GM23338 (cell line): ENCODE data around the gene WASHC2C. TPM values are rescaled to one million over a fixed set of nuclear protein-coding genes. Genes with fewer than 3 reads are reported as not detected.

Source experiments
- ATAC-seq: fragments of 200-7000 bp; cut with Tn5 transposase; 3 replicates; pipeline ENCODE4 v1.9.1; 2020
- DNase-seq: peaks from one replicate; pipeline ENCODE4 v3.0.0-alpha.2; 2015; ENCODE audit warnings: low spot score
- H2AFZ ChIP-seq: fragments of 200-600 bp; sonication (generic); 2 replicates; pipeline ENCODE4 v1.8.0; 2016; ENCODE audit warnings: antibody characterized with exemption, mild to moderate bottlenecking, moderate library complexity
- H3F3A ChIP-seq: fragments of 200-600 bp; sonication (generic); replicated peaks from 2 replicates; pipeline ENCODE4 v1.8.0; 2017; ENCODE audit warnings: antibody characterized with exemption, mixed run types, low read depth
- H3K27ac ChIP-seq: fragments of 200-600 bp; sonication (generic); 2 replicates; pipeline ENCODE4 v1.6.1; 2016; ENCODE audit warnings: low read depth
- H3K27me3 ChIP-seq: fragments of 200-600 bp; sonication (generic); 2 replicates; pipeline ENCODE4 v1.8.0; 2016; ENCODE audit warnings: mild to moderate bottlenecking, mixed run types, moderate library complexity; ENCODE audit not compliant: insufficient read depth
- H3K36me3 ChIP-seq: fragments of 200-600 bp; sonication (generic); 2 replicates; pipeline ENCODE4 v1.8.0; 2016; ENCODE audit warnings: mild to moderate bottlenecking; ENCODE audit not compliant: insufficient read depth
- H3K4me1 ChIP-seq: fragments of 200-600 bp; sonication (generic); 2 replicates; pipeline ENCODE4 v1.8.0; 2016; ENCODE audit warnings: mild to moderate bottlenecking, moderate library complexity; ENCODE audit not compliant: insufficient read depth
- H3K4me2 ChIP-seq: fragments of 200-600 bp; sonication (generic); 2 replicates; pipeline ENCODE4 v1.7.1; 2017; ENCODE audit warnings: mixed run types
- H3K4me3 ChIP-seq: fragments of 200-600 bp; sonication (generic); 2 replicates; pipeline ENCODE4 v1.6.1; 2016; ENCODE audit warnings: mixed run types
- H3K79me2 ChIP-seq: fragments of 200-600 bp; sonication (generic); replicated peaks from 2 replicates; pipeline ENCODE4 v1.8.0; 2017; ENCODE audit warnings: mild to moderate bottlenecking; ENCODE audit not compliant: insufficient read depth
- H3K9me2 ChIP-seq: fragments of 200-600 bp; sonication (generic); 2 replicates; pipeline ENCODE4 v1.8.0; 2017; ENCODE audit not compliant: insufficient read depth
- H4K20me1 ChIP-seq: fragments of 200-600 bp; sonication (generic); replicated peaks from 2 replicates; pipeline ENCODE4 v1.8.0; 2017; ENCODE audit warnings: mild to moderate bottlenecking; ENCODE audit not compliant: insufficient read depth
- H3K27ac Mint-ChIP-seq: 2 replicates; pipeline ENCODE4 v1.8.0; 2020; ENCODE audit warnings: inconsistent platforms, mild to moderate bottlenecking, moderate library complexity, mixed read lengths
- H3K27me3 Mint-ChIP-seq: 3 replicates; pipeline ENCODE4 v1.8.0; 2022; ENCODE audit warnings: low read depth, mild to moderate bottlenecking, moderate library complexity, mixed read lengths, inconsistent platforms; ENCODE audit not compliant: insufficient read depth, poor library complexity
- H3K36me3 Mint-ChIP-seq: 3 replicates; pipeline ENCODE4 v1.8.0; 2021; ENCODE audit warnings: low read depth, mild to moderate bottlenecking, inconsistent platforms, moderate library complexity, mixed read lengths
- H3K4me1 Mint-ChIP-seq: 3 replicates; pipeline ENCODE4 v1.8.0; 2020; ENCODE audit warnings: mild to moderate bottlenecking, inconsistent platforms, mixed read lengths
- H3K4me3 Mint-ChIP-seq: 3 replicates; pipeline ENCODE4 v1.8.0; 2021; ENCODE audit warnings: moderate library complexity, mild to moderate bottlenecking, inconsistent platforms, mixed read lengths
- H3K9me3 Mint-ChIP-seq: 3 replicates; pipeline ENCODE4 v1.8.0; 2020; ENCODE audit warnings: moderate library complexity, mild to moderate bottlenecking, inconsistent platforms, mixed read lengths
- CREB1 ChIP-seq: fragments of 250-450 bp; sonication (Bioruptor Pico); IDR thresholded peaks from 2 replicates; pipeline ENCODE4 v1.5.0; 2020; ENCODE audit warnings: low read depth, mild to moderate bottlenecking, moderate library complexity
- NANOG ChIP-seq: IDR thresholded peaks from 2 replicates; pipeline ENCODE4 v1.6.1; 2016; ENCODE audit warnings: antibody characterized with exemption, borderline replicate concordance
- POLR2AphosphoS5 ChIP-seq: IDR thresholded peaks from 2 replicates; pipeline ENCODE4 v1.6.1; 2016; ENCODE audit warnings: antibody characterized with exemption, low read depth
- STAT1 ChIP-seq: IDR thresholded peaks from one replicate; pipeline ENCODE4 v1.6.1; 2016; ENCODE audit warnings: antibody characterized with exemption; ENCODE audit not compliant: unreplicated experiment
- ZNF114 ChIP-seq: fragments of 250-450 bp; sonication (Bioruptor Pico); IDR thresholded peaks from 2 replicates; pipeline ENCODE4 v1.5.0; 2020; ENCODE audit warnings: mild to moderate bottlenecking, moderate library complexity
- ZNF331 ChIP-seq: fragments of 250-450 bp; sonication (Bioruptor Pico); IDR thresholded peaks from 2 replicates; pipeline ENCODE4 v1.5.0; 2020; ENCODE audit warnings: low read depth, mild to moderate bottlenecking, moderate library complexity
- polyA plus RNA-seq: library from polyadenylated mRNA; unstranded; fragments of >200 nt; fragmentation: Nextera tagmentation; extraction: Ambion mirVana; gene quantifications from 2 replicates; pipeline ENCODE4 v1.2.1, GENCODE V29; 2016
- total RNA-seq: library from RNA; depleted of rRNA; stranded (reverse); fragments of >200 nt; shearing (Covaris generic); gene quantifications from 2 replicates; pipeline ENCODE4 v1.2.3, GENCODE V29; 2014
- TF ChIP-seq, protein P1 (sequence below), 2 experiments: fragments of 200-600 bp in 1 of 2; sonication (generic) in 1 of 2; conservative IDR thresholded peaks; 2 replicates each; pipeline versions ENCODE4 v1.5.1 to v1.6.1; 2016 to 2017; ENCODE audit warnings: antibody characterized with exemption in 2 of 2, low read depth in 2 of 2, mild to moderate bottlenecking in 2 of 2, moderate library complexity in 1 of 2
- TF ChIP-seq, protein P2 (sequence below): IDR thresholded peaks from one replicate; pipeline ENCODE4 v1.6.1; 2018; ENCODE audit warnings: antibody characterized with exemption; ENCODE audit not compliant: unreplicated experiment
- TF ChIP-seq, protein P3 (sequence below): IDR thresholded peaks from 2 replicates; pipeline ENCODE4 v1.6.1; 2016; ENCODE audit warnings: antibody characterized with exemption
- TF ChIP-seq, protein P4 (sequence below): fragments of 250-450 bp; sonication (Bioruptor Pico); IDR thresholded peaks from 2 replicates; pipeline ENCODE4 v1.5.0; 2020; ENCODE audit warnings: mild to moderate bottlenecking, moderate library complexity

The WASHC2C gene
- total and polyA plus RNA-seq, 2 experiments from 2014 or later = 16.2 to 25.2 TPM

DNA sequence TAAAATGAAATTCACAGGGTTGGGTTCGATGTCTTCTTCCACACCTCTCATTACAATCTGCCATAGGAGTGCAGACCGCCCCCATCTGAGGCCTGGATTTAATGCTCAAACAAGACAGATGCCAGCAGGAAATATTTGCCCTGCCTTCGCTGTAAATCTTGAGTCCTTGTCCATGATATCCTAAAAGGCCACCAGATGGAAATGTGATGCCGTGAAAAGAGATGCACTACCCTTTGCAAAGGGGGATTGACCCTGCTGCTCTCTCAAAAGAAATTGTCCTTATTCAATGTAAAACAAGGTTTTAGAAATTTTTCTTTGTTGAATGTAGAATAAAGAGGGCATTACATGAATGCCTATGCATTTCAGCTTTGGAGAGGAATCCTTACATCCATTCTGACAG lies 82.8 kb downstream of the WASHC2C start:
- H4K20me1 ChIP-seq = no peaks in the 10 kb centered on the region
- peak; percentile 21 for DNase-seq
- Mint-ChIP-seq H3K36me3 (no peaks in the 10 kb centered on the region), H3K4me3 (no peak overlapping the region), H3K27me3 (no peaks in the 10 kb centered on the region), H3K4me1 (peaks cover 9% of the 10 kb centered on the region), H3K9me3 (no peaks in the 10 kb centered on the region), H3K27ac (no peak overlapping the region)
- H3K4me1 ChIP-seq = no peaks in the 10 kb centered on the region
- no peak overlapping the region for H3K27ac ChIP-seq
- no peak overlapping the region for H3K4me2 ChIP-seq
- H3K79me2 ChIP-seq = no peaks in the 10 kb centered on the region
- no peaks in the 10 kb centered on the region for H3K36me3 ChIP-seq
- no peak overlapping the region for H3K4me3 ChIP-seq
- no peak for ATAC-seq
- H2AFZ ChIP-seq = peak overlapping the region; percentile 43; the same call in 1 of the 2 replicates
- no peaks in the 10 kb centered on the region for H3K9me2 ChIP-seq
- no peaks in the 10 kb centered on the region for H3F3A ChIP-seq
- no peaks in the 10 kb centered on the region for H3K27me3 ChIP-seq
- no peak for TF ChIP-seq CREB1 (CRISPR knock-in tag)
- TF ChIP-seq, protein P1, sequence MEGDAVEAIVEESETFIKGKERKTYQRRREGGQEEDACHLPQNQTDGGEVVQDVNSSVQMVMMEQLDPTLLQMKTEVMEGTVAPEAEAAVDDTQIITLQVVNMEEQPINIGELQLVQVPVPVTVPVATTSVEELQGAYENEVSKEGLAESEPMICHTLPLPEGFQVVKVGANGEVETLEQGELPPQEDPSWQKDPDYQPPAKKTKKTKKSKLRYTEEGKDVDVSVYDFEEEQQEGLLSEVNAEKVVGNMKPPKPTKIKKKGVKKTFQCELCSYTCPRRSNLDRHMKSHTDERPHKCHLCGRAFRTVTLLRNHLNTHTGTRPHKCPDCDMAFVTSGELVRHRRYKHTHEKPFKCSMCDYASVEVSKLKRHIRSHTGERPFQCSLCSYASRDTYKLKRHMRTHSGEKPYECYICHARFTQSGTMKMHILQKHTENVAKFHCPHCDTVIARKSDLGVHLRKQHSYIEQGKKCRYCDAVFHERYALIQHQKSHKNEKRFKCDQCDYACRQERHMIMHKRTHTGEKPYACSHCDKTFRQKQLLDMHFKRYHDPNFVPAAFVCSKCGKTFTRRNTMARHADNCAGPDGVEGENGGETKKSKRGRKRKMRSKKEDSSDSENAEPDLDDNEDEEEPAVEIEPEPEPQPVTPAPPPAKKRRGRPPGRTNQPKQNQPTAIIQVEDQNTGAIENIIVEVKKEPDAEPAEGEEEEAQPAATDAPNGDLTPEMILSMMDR (conservative IDR thresholded peaks at IDR 0.05; ENCODE audit: low read depth in 2 of 2) = peak in 1 of 2 experiments; percentile 36; a peak in 3 of 4 replicates

DNA sequence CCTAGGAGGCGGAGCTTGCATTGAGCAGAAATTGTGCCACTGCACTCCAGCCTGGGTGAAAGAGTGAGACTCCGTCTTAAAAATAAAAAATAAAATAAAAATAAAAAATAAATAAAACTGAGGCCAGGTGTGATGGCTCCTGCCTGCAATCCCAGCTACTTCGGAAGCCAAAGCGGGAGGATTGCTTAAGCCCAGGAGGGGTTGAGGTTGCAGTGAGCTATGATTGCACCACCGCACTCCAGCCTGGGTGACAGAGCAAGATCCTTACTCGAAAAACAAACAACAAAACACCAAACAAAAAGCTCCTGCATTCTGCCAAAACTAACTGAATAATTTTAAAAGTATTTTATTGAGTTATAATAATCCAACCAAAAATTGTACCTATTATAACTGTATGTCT lies 84.0 kb downstream of the WASHC2C start:
- Histone ChIP-seq H3K4me1 (no peaks in the 10 kb centered on the region), H2AFZ (no peak overlapping the region), H3K27me3 (no peaks in the 10 kb centered on the region), H3K9me2 (no peaks in the 10 kb centered on the region), H3K4me2 (no peak overlapping the region), H4K20me1 (no peaks in the 10 kb centered on the region), H3K79me2 (no peaks in the 10 kb centered on the region), H3F3A (no peaks in the 10 kb centered on the region), H3K4me3 (no peak overlapping the region), H3K36me3 (no peaks in the 10 kb centered on the region), H3K27ac (no peak overlapping the region)
- H3K36me3 Mint-ChIP-seq = no peaks in the 10 kb centered on the region
- DNase-seq (no peak), ATAC-seq (no peak)
- H3K9me3 Mint-ChIP-seq = no peaks in the 10 kb centered on the region; the same call in 2 of the 3 replicates
- H3K4me3 Mint-ChIP-seq = no peak overlapping the region
- H3K4me1 Mint-ChIP-seq = peaks cover 9% of the 10 kb centered on the region
- H3K27ac Mint-ChIP-seq = no peak overlapping the region
- no peaks in the 10 kb centered on the region for H3K27me3 Mint-ChIP-seq
- TF ChIP-seq, protein P2, sequence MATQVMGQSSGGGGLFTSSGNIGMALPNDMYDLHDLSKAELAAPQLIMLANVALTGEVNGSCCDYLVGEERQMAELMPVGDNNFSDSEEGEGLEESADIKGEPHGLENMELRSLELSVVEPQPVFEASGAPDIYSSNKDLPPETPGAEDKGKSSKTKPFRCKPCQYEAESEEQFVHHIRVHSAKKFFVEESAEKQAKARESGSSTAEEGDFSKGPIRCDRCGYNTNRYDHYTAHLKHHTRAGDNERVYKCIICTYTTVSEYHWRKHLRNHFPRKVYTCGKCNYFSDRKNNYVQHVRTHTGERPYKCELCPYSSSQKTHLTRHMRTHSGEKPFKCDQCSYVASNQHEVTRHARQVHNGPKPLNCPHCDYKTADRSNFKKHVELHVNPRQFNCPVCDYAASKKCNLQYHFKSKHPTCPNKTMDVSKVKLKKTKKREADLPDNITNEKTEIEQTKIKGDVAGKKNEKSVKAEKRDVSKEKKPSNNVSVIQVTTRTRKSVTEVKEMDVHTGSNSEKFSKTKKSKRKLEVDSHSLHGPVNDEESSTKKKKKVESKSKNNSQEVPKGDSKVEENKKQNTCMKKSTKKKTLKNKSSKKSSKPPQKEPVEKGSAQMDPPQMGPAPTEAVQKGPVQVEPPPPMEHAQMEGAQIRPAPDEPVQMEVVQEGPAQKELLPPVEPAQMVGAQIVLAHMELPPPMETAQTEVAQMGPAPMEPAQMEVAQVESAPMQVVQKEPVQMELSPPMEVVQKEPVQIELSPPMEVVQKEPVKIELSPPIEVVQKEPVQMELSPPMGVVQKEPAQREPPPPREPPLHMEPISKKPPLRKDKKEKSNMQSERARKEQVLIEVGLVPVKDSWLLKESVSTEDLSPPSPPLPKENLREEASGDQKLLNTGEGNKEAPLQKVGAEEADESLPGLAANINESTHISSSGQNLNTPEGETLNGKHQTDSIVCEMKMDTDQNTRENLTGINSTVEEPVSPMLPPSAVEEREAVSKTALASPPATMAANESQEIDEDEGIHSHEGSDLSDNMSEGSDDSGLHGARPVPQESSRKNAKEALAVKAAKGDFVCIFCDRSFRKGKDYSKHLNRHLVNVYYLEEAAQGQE = no peak
- TF ChIP-seq CREB1 (CRISPR knock-in tag) = no peak
- TF ChIP-seq, protein P3, sequence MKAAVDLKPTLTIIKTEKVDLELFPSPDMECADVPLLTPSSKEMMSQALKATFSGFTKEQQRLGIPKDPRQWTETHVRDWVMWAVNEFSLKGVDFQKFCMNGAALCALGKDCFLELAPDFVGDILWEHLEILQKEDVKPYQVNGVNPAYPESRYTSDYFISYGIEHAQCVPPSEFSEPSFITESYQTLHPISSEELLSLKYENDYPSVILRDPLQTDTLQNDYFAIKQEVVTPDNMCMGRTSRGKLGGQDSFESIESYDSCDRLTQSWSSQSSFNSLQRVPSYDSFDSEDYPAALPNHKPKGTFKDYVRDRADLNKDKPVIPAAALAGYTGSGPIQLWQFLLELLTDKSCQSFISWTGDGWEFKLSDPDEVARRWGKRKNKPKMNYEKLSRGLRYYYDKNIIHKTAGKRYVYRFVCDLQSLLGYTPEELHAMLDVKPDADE = no peak
- TF ChIP-seq ZNF114 (CRISPR knock-in tag) = no peak
- no peak for TF ChIP-seq POLR2AphosphoS5
- TF ChIP-seq STAT1 = no peak
- TF ChIP-seq ZNF331 (CRISPR knock-in tag) = no peak
- TF ChIP-seq NANOG = no peak
- TF ChIP-seq, protein P4, sequence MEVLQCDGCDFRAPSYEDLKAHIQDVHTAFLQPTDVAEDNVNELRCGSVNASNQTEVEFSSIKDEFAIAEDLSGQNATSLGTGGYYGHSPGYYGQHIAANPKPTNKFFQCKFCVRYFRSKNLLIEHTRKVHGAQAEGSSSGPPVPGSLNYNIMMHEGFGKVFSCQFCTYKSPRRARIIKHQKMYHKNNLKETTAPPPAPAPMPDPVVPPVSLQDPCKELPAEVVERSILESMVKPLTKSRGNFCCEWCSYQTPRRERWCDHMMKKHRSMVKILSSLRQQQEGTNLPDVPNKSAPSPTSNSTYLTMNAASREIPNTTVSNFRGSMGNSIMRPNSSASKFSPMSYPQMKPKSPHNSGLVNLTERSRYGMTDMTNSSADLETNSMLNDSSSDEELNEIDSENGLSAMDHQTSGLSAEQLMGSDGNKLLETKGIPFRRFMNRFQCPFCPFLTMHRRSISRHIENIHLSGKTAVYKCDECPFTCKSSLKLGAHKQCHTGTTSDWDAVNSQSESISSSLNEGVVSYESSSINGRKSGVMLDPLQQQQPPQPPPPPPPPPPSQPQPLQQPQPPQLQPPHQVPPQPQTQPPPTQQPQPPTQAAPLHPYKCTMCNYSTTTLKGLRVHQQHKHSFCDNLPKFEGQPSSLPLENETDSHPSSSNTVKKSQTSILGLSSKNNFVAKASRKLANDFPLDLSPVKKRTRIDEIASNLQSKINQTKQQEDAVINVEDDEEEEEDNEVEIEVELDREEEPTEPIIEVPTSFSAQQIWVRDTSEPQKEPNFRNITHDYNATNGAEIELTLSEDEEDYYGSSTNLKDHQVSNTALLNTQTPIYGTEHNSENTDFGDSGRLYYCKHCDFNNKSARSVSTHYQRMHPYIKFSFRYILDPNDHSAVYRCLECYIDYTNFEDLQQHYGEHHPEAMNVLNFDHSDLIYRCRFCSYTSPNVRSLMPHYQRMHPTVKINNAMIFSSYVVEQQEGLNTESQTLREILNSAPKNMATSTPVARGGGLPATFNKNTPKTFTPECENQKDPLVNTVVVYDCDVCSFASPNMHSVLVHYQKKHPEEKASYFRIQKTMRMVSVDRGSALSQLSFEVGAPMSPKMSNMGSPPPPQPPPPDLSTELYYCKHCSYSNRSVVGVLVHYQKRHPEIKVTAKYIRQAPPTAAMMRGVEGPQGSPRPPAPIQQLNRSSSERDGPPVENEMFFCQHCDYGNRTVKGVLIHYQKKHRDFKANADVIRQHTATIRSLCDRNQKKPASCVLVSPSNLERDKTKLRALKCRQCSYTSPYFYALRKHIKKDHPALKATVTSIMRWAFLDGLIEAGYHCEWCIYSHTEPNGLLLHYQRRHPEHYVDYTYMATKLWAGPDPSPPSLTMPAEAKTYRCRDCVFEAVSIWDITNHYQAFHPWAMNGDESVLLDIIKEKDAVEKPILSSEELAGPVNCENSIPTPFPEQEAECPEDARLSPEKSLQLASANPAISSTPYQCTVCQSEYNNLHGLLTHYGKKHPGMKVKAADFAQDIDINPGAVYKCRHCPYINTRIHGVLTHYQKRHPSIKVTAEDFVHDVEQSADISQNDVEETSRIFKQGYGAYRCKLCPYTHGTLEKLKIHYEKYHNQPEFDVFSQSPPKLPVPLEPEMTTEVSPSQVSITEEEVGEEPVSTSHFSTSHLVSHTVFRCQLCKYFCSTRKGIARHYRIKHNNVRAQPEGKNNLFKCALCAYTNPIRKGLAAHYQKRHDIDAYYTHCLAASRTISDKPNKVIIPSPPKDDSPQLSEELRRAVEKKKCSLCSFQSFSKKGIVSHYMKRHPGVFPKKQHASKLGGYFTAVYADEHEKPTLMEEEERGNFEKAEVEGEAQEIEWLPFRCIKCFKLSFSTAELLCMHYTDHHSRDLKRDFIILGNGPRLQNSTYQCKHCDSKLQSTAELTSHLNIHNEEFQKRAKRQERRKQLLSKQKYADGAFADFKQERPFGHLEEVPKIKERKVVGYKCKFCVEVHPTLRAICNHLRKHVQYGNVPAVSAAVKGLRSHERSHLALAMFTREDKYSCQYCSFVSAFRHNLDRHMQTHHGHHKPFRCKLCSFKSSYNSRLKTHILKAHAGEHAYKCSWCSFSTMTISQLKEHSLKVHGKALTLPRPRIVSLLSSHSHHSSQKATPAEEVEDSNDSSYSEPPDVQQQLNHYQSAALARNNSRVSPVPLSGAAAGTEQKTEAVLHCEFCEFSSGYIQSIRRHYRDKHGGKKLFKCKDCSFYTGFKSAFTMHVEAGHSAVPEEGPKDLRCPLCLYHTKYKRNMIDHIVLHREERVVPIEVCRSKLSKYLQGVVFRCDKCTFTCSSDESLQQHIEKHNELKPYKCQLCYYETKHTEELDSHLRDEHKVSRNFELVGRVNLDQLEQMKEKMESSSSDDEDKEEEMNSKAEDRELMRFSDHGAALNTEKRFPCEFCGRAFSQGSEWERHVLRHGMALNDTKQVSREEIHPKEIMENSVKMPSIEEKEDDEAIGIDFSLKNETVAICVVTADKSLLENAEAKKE (CRISPR knock-in tag) = no peak
